ENCODE measurements around the gene WASF1.
A peak's percentile ranks its signal among the peaks of the same experiment; 100 is the strongest.

The WASF1 gene

DNA sequence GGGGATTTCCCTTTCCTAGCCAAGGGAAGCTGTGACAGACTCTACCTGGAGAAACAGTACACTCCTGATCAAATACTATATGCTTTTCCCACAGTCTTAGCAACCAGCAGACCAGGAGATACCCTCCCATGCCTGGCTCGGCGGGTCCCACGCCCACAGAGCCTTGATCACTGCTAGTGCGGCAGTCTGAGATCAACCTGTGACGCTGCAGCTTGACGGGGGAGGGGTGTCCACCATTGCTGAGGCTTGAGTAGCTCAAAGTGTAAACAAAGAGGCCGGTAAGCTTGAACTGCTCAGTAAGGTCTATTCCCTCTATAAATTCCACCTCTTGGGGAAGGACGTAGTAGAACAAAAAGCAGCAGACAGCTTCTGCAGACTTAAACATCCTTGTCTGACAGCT is 63.2 kb downstream of the WASF1 start:
- in situ Hi-C loops (cut with MboI; ENCODE audit: low pct_unique_long_range_greater_than_20kb, low sequenced_read_pairs, unreplicated experiment) = no loop called here
- TF ChIP-seq, protein P1, sequence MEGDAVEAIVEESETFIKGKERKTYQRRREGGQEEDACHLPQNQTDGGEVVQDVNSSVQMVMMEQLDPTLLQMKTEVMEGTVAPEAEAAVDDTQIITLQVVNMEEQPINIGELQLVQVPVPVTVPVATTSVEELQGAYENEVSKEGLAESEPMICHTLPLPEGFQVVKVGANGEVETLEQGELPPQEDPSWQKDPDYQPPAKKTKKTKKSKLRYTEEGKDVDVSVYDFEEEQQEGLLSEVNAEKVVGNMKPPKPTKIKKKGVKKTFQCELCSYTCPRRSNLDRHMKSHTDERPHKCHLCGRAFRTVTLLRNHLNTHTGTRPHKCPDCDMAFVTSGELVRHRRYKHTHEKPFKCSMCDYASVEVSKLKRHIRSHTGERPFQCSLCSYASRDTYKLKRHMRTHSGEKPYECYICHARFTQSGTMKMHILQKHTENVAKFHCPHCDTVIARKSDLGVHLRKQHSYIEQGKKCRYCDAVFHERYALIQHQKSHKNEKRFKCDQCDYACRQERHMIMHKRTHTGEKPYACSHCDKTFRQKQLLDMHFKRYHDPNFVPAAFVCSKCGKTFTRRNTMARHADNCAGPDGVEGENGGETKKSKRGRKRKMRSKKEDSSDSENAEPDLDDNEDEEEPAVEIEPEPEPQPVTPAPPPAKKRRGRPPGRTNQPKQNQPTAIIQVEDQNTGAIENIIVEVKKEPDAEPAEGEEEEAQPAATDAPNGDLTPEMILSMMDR (IDR thresholded peaks at IDR 0.05; ENCODE audit: extremely low read depth, insufficient read depth, missing control alignments) = no peak
- no peak for DNase-seq (ENCODE audit: low spot score)

DNA sequence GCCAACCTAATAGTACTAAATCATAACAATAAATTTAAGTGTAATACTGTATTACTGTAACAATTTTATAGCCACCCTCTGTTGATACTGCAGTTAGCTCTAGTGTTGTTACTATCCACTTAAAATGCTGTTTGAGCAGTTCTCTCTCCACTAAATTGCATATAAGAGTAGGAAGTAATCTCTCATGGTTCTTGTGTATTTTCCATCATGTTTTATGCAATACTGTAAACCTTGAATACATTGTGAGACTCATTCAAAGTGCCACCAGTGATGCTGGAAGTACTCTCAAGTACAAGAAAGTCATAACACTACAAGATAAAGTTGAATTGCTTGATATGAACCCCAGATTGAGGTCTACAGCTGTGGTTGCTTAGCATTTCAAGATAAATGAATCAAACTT is 65.5 kb downstream of the WASF1 start:
- TF ChIP-seq, protein P1 (IDR thresholded peaks at IDR 0.05; ENCODE audit: extremely low read depth, insufficient read depth, missing control alignments) = no peak
- in situ Hi-C loops (cut with MboI; ENCODE audit: low pct_unique_long_range_greater_than_20kb, low sequenced_read_pairs, unreplicated experiment) = no loop called here
- DNase-seq (ENCODE audit: low spot score) = no peak

DNA sequence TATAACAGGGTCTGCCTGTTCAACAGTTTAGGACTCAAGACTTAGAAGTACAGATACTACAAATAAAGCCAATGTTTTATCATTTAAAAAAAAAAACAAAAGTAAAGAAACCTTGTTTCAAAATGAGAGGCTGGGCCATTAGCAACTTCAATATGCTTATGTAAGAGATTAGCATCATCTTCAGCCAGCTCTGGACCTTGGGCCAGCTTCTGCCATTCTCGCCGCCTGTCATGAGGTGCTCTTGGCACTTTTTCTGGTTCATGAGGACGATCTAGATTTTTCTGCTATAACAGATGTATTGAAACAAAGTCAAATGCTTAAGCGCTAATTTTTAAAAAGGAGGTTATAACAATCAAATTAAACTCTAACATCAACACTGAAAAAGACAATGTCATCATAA is 74.2 kb downstream of the WASF1 start:
- TF ChIP-seq, protein P1 (IDR thresholded peaks at IDR 0.05; ENCODE audit: extremely low read depth, insufficient read depth, missing control alignments) = no peak
- in situ Hi-C loops (cut with MboI; ENCODE audit: low pct_unique_long_range_greater_than_20kb, low sequenced_read_pairs, unreplicated experiment) = no loop called here

DNA sequence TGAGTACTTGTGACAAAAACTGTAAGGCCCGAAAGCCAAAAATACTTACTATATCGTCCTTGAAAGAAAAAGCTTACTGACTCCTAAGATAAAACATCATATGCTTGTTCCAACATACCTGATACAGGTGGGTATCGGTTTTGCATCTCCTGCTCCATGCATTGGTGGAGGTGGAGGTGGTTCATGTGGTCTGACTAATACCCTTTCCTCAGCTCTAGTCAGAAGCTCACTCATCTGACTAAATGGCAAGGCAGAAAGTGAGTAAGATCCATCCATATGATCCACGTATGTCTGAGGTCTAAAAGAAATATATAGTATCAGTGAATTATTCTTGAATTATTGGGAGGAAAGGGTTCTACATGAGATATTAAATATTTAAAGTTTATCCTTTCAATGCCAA is 76.2 kb downstream of the WASF1 start:
- no peak for DNase-seq (ENCODE audit: low spot score)
- TF ChIP-seq, protein P1 (IDR thresholded peaks at IDR 0.05; ENCODE audit: extremely low read depth, insufficient read depth, missing control alignments) = no peak

More for the DNA sequence above, 74.2 kb downstream of the WASF1 start:
- no peak for DNase-seq (ENCODE audit: low spot score)

DNA sequence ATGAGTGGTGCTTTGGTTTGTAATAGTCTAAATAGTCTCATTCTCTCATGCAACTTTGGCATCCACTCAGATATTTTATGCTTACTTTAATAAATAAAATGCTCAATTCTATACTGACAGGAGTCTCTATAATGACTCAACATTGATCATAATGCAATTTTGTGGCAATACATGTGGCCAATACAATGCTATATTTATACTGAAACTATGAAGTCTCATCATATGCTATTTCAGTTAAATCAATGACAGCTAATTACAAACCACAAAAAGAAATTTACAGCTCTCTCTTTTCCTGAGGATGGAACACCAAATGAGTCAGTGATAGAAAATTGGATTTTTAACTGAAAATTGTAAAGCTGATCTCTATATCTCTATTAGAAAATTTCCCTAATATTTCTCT is 77.1 kb downstream of the WASF1 start:
- TF ChIP-seq, protein P1 (IDR thresholded peaks at IDR 0.05; ENCODE audit: extremely low read depth, insufficient read depth, missing control alignments) = no peak
- in situ Hi-C loops (cut with MboI; ENCODE audit: low pct_unique_long_range_greater_than_20kb, low sequenced_read_pairs, unreplicated experiment) = no loop called here
- peak; percentile 27 for DNase-seq (ENCODE audit: low spot score)

More for the DNA sequence above, 76.2 kb downstream of the WASF1 start:
- in situ Hi-C loops (cut with MboI; ENCODE audit: low pct_unique_long_range_greater_than_20kb, low sequenced_read_pairs, unreplicated experiment) = no loop called here

DNA sequence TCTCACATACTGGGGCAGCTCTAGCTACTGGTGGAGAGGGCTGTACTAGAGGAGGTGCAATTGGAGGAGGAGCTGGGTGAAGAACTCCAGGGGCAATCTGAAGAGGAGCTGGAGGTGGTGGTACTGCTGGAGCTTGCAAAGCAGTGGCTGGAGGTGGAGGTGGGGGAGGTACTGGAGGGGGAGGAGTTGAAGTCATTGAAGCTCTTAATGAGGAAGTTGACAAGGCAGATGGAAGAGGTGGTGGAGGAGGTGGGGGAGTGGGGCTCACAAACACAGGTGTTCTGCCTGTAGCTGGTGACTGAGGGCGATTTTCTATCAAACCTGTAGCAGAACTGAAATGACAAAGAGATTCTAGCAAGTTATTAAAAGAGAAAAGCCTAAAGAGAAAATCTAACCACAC is 77.6 kb downstream of the WASF1 start:
- DNase-seq (ENCODE audit: low spot score) = peak; percentile 29

More for the DNA sequence above, 77.6 kb downstream of the WASF1 start:
- in situ Hi-C loops (cut with MboI; ENCODE audit: low pct_unique_long_range_greater_than_20kb, low sequenced_read_pairs, unreplicated experiment) = no loop called here
- TF ChIP-seq, protein P1 (IDR thresholded peaks at IDR 0.05; ENCODE audit: extremely low read depth, insufficient read depth, missing control alignments) = no peak
